Lower lobe of right lung (tissue), 2 donors: ENCODE data around the gene AMTN. TPM values are rescaled to one million over a fixed set of nuclear protein-coding genes. Genes with fewer than 3 reads are reported as not detected.
"Not testable (repeated sequence)": the region's sequence is repeated elsewhere in the genome, so short reads cannot be mapped to it uniquely, and the experiment has no call there.

Source experiments
- ATAC-seq, 2 donors: fragments of 200-7000 bp; cut with Tn5 transposase; one replicate each; pipeline ENCODE4 v1.9.1; 2020 to 2022; ENCODE audit warnings: mild to moderate bottlenecking in 2 of 2, moderate library complexity in 2 of 2
- DNase-seq: peaks from one replicate; pipeline ENCODE4 v3.0.0-alpha.2; 2020
- H3K27ac ChIP-seq: fragments of 200-600 bp; one replicate; pipeline ENCODE4 v1.8.0; 2022
- H3K27me3 ChIP-seq: fragments of 200-600 bp; one replicate; pipeline ENCODE4 v1.8.0; 2022; ENCODE audit warnings: low read depth
- H3K36me3 ChIP-seq: fragments of 200-600 bp; one replicate; pipeline ENCODE4 v1.8.0; 2022; ENCODE audit warnings: mild to moderate bottlenecking
- H3K4me1 ChIP-seq: fragments of 200-600 bp; one replicate; pipeline ENCODE4 v1.8.0; 2022
- H3K4me3 ChIP-seq: fragments of 200-600 bp; one replicate; pipeline ENCODE4 v1.8.0; 2022; ENCODE audit warnings: mild to moderate bottlenecking
- H3K9me3 ChIP-seq: fragments of 200-600 bp; one replicate; pipeline ENCODE4 v1.8.0; 2022
- CTCF ChIP-seq: fragments of 200-600 bp; IDR thresholded peaks from one replicate; pipeline ENCODE4 v1.8.0; 2022; ENCODE audit warnings: antibody characterized with exemption, mild to moderate bottlenecking
- intact Hi-C: fragments of 100-400 bp; cut with DNase I; formaldehyde crosslinking; loops from one replicate; pipeline ENCODE4 v1.11.0; 2022
- total RNA-seq: library from RNA; stranded (reverse); fragmentation: NEBNext Ultra II Directional; extraction: Animal tissue kit (Norgen Biotek cat#: 25700); gene quantifications from one replicate; pipeline ENCODE4 v1.2.1, GENCODE V29; 2021
- donor health status: DM: no; HTN: yes; CAD: no; lungs with severe emphysema.

AMTN gene
- total RNA-seq, 1 donor from 2014 or later, result not detected

GRCh38 chr4:70518716-70519115, 347 bp downstream of the AMTN start:
- Histone ChIP-seq H3K27me3 (no peaks in the 10 kb centered on the region), H3K36me3 (no peaks in the 10 kb centered on the region), H3K27ac (no peak overlapping the region), H3K4me3 (no peak overlapping the region), H3K9me3 (no peaks in the 10 kb centered on the region), H3K4me1 (no peaks in the 10 kb centered on the region)
- intact Hi-C loops, result no loop called here
- TF ChIP-seq CTCF, result no peak
- DNase-seq, result no peak
- ATAC-seq, result no peak

GRCh38 chr4:70522626-70523025, 4.3 kb downstream of the AMTN start:
- TF ChIP-seq CTCF, result no peak
- H3K4me3 ChIP-seq, result no peak overlapping the region
- no peaks in the 10 kb centered on the region for H3K4me1 ChIP-seq
- intact Hi-C loops, result no loop called here
- no peaks in the 10 kb centered on the region for H3K9me3 ChIP-seq
- no peaks in the 10 kb centered on the region for H3K36me3 ChIP-seq
- no peaks in the 10 kb centered on the region for H3K27me3 ChIP-seq
- ATAC-seq (no peak), DNase-seq (no peak)
- no peak overlapping the region for H3K27ac ChIP-seq

GRCh38 chr4:70530997-70531396, 12.6 kb downstream of the AMTN start:
- H3K9me3 ChIP-seq, result no peaks in the 10 kb centered on the region
- no peaks in the 10 kb centered on the region for H3K36me3 ChIP-seq
- H3K4me3 ChIP-seq, result no peak overlapping the region
- H3K27me3 ChIP-seq, result no peaks in the 10 kb centered on the region
- no peak for ATAC-seq
- H3K4me1 ChIP-seq, result no peaks in the 10 kb centered on the region
- TF ChIP-seq CTCF, result no peak
- DNase-seq, result no peak
- intact Hi-C loops, result no loop called here
- no peak overlapping the region for H3K27ac ChIP-seq

DNA sequence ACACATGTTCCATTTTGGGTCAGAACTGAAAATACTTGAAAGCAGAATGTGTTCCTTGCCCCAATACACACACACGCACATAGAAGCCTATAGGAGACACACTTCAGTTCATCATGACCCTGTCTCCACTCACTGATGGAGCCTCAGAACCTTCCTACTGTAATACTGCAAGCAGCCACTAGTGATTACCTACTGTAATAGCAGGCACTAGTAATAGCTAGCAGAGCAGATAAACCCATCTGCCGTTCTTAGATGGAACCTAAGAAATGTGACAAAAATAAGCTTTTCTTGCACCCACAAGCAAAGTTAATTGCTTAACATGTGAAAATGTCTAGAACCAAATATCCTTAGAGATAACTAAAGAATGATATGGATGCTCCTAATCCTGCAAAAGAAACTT, 13.6 kb downstream of the AMTN start:
- no peak for TF ChIP-seq CTCF
- intact Hi-C loops, result no loop called here
- no peak for DNase-seq

GRCh38 chr4:70533211-70533610, 14.8 kb downstream of the AMTN start:
- intact Hi-C loops, result no loop called here
- TF ChIP-seq CTCF, result no peak
- no peak for ATAC-seq

More for the DNA sequence above, 13.6 kb downstream of the AMTN start:
- Histone ChIP-seq H3K27ac (no peak overlapping the region), H3K27me3 (no peaks in the 10 kb centered on the region), H3K36me3 (no peaks in the 10 kb centered on the region), H3K4me3 (no peak overlapping the region), H3K4me1 (no peaks in the 10 kb centered on the region), H3K9me3 (no peaks in the 10 kb centered on the region)
- ATAC-seq, result no peak

GRCh38 chr4:70533791-70534190, 15.4 kb downstream of the AMTN start:
- no peak for DNase-seq
- no peak overlapping the region for H3K4me3 ChIP-seq
- H3K9me3 ChIP-seq, result no peaks in the 10 kb centered on the region
- no peak for ATAC-seq
- H3K36me3 ChIP-seq, result no peaks in the 10 kb centered on the region
- intact Hi-C loops, result no loop called here
- H3K4me1 ChIP-seq, result no peaks in the 10 kb centered on the region
- H3K27ac ChIP-seq, result no peak overlapping the region
- H3K27me3 ChIP-seq, result no peaks in the 10 kb centered on the region
- no peak for TF ChIP-seq CTCF

More at GRCh38 chr4:70533211-70533610, 14.8 kb downstream of the AMTN start:
- Histone ChIP-seq H3K4me1 (no peaks in the 10 kb centered on the region), H3K4me3 (no peak overlapping the region), H3K36me3 (no peaks in the 10 kb centered on the region), H3K27me3 (no peaks in the 10 kb centered on the region), H3K9me3 (no peaks in the 10 kb centered on the region), H3K27ac (no peak overlapping the region)
- no peak for DNase-seq

GRCh38 chr4:70534886-70535285, 16.5 kb downstream of the AMTN start:
- intact Hi-C loops, H3K4me1 ChIP-seq, H3K9me3 ChIP-seq, DNase-seq, H3K27me3 ChIP-seq, H3K27ac ChIP-seq, H3K36me3 ChIP-seq, ATAC-seq, H3K4me3 ChIP-seq: not testable (repeated sequence)
